ENCODE measurements around the gene DMXL1. TPM values are rescaled to one million over a fixed set of nuclear protein-coding genes. Genes with fewer than 3 reads are reported as not detected.

DMXL1 gene
- total and polyA plus RNA-seq, 12 donors, result 5.9 to 36.5 (median 25.4) TPM

DNA sequence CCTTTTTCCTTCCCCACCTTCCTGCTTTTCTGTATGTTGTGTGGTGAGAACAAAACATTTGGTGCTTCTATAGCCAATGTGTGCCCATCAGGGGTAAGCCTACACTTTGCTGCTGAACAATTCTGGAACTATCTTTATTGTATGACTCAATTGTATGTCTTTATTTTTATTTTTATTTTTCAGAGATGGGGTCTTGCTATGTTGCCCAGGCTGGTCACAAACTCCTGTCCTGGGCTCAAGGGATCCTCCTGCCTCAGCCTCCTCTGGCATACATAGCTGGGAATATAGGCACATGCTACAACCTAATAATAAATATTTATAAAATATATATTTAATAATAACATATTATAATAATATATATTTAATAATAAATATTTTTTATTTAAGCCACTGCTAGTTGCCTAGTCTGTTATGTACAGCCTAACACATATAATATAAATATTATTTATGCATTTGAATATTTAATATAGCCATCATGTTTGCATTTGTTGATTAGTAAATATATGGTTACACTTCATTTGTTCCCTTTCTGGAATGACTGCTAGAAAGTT lies 11.8 kb upstream of the DMXL1 start:
- peaks cover 0 to 4% (median 0%) of the 10 kb centered on the region in 9 donors for H3K36me3 ChIP-seq
- DNase-seq, result no peak
- no peaks in the 10 kb centered on the region for H3K27me3 ChIP-seq
- ATAC-seq, result no peak
- TF ChIP-seq, protein P1, sequence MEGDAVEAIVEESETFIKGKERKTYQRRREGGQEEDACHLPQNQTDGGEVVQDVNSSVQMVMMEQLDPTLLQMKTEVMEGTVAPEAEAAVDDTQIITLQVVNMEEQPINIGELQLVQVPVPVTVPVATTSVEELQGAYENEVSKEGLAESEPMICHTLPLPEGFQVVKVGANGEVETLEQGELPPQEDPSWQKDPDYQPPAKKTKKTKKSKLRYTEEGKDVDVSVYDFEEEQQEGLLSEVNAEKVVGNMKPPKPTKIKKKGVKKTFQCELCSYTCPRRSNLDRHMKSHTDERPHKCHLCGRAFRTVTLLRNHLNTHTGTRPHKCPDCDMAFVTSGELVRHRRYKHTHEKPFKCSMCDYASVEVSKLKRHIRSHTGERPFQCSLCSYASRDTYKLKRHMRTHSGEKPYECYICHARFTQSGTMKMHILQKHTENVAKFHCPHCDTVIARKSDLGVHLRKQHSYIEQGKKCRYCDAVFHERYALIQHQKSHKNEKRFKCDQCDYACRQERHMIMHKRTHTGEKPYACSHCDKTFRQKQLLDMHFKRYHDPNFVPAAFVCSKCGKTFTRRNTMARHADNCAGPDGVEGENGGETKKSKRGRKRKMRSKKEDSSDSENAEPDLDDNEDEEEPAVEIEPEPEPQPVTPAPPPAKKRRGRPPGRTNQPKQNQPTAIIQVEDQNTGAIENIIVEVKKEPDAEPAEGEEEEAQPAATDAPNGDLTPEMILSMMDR (IDR thresholded peaks at IDR 0.05), result no peak
- H3K27ac ChIP-seq, result no peak overlapping the region
- no peaks in the 10 kb centered on the region for H3K9me3 ChIP-seq
- intact Hi-C loops (cut with DNase I), result no loop called here
- peaks cover 0 to 16% (median 0%) of the 10 kb centered on the region in 9 donors for H3K4me1 ChIP-seq
- no peak overlapping the region for H3K4me3 ChIP-seq

DNA sequence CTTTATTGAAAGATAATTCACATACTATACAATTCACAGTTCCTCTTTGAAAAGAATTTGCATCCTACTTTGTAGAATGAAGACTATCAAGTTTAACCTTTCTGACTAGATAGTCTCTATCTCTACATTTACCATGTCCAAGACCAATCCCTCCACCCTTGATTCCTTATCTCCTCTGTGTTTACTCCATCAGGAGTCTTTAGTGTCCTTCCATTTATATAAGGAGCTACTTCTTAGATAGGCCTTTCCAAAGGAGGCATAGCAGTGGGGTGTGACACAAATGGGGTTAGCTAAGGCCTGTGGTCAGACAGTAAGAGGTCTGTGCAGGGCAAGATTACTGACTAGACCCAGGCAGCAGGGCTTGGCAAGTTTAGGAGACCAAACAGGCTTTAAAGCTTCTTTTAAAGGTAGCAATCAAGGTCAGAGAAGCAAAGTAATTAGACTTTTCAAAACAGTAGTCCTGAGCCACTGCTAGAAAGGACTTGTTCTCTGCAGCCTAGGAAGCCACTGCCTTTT lies 11.1 kb upstream of the DMXL1 start:
- no peak overlapping the region for H3K4me3 ChIP-seq
- peaks cover 0 to 4% (median 0%) of the 10 kb centered on the region in 9 donors for H3K36me3 ChIP-seq
- TF ChIP-seq, protein P1 (IDR thresholded peaks at IDR 0.05), result no peak
- H3K27ac ChIP-seq, result no peak overlapping the region
- no peaks in the 10 kb centered on the region for H3K27me3 ChIP-seq
- H3K9me3 ChIP-seq, result no peaks in the 10 kb centered on the region
- intact Hi-C loops (cut with DNase I), result no loop called here
- ATAC-seq, result no peak
- peaks cover 0 to 19% (median 0%) of the 10 kb centered on the region in 9 donors for H3K4me1 ChIP-seq
- no peak for DNase-seq

DNA sequence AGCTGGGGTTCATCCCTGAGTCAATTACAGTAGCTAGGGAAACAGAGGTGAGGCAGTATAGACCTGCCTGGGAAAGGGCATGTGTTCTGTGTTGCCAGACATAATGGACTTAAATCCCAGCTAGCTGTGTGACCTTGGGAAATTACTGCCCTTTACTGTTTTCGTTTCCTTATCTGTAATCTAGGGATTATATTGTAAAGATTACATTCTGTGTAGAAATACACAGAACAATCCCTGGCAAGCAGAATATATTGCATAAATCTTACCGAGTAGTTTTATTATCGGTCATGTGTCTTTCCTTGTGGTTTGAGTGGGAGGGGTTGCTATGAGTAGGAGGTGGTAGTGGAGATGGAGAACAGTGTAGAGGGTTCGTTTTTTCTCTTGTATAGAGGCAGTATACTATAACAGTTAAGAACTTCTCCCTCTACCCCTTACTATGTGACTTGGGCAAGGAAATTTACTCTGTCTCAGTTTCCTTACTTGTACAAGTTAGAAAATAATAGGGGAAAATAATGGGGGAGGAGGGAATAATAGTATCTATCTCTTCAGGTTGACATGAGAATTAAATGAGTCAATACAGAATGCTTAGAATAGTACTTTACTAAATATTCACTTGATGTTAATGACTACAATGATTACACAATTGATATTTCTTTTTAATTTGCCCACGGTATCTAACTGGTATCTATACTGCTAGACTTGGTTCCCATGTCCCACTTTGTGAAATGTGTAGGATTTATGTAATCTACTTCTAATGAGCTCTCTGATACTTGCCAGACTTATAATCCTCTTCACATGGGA lies 7.1 kb upstream of the DMXL1 start:
- Histone ChIP-seq H3K4me1 (peaks cover 0 to 11% (median 0%) of the 10 kb centered on the region in 9 donors), H3K27ac (no peak overlapping the region), H3K4me3 (no peak overlapping the region), H3K9me3 (no peaks in the 10 kb centered on the region), H3K36me3 (peaks cover 0 to 4% (median 0%) of the 10 kb centered on the region in 9 donors), H3K27me3 (no peaks in the 10 kb centered on the region)
- TF ChIP-seq, protein P1 (IDR thresholded peaks at IDR 0.05), result no peak
- DNase-seq (no peak), ATAC-seq (no peak)
- 58 to 62% methylated on average over 5 of the region's 5 CpGs for WGBS, 2 donors
- intact Hi-C loops (cut with DNase I), result no loop called here

DNA sequence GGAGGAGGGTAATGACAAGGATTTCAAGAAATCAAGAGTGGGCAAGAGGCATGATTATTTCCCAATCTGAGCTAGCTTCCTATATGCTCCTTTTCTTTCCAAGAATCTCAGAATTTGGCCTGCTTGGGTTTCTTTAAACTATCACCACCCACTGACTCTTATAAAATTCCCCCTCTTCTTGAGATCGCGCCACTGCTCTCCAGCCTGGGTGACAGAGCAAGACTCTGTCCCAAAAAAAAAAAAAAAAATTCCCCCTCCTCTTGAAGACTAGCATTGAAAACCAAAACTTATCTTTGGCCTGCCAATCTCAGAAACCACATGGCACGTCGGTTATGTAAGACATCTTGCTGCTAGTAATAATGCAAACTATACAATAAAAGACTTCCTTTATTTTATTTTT lies 3.4 kb upstream of the DMXL1 start:
- H3K27me3 ChIP-seq, result no peaks in the 10 kb centered on the region
- peaks cover 3 to 25% (median 8%) of the 10 kb centered on the region in 9 donors for H3K4me1 ChIP-seq
- H3K9me3 ChIP-seq, result no peaks in the 10 kb centered on the region
- no peak overlapping the region for H3K27ac ChIP-seq
- DNase-seq (no peak), ATAC-seq (no peak)
- H3K4me3 ChIP-seq, result no peak overlapping the region
- intact Hi-C loops (cut with DNase I), result no loop called here
- WGBS, 2 donors, result 95 to 96% methylated on average over 4 of the region's 4 CpGs
- TF ChIP-seq, protein P1 (IDR thresholded peaks at IDR 0.05), result no peak
- H3K36me3 ChIP-seq, result no peaks in the 10 kb centered on the region

All from heart right ventricle (tissue), 16 donors.